Measurements from ENCODE around the gene ZSCAN31. TPM values are rescaled to one million over a fixed set of nuclear protein-coding genes. Genes with fewer than 3 reads are reported as not detected.

ZSCAN31 gene
- polyA plus RNA-seq, 1 of the 3 experiments (the other 2 are of a cell fraction) = 1.9 TPM

DNA sequence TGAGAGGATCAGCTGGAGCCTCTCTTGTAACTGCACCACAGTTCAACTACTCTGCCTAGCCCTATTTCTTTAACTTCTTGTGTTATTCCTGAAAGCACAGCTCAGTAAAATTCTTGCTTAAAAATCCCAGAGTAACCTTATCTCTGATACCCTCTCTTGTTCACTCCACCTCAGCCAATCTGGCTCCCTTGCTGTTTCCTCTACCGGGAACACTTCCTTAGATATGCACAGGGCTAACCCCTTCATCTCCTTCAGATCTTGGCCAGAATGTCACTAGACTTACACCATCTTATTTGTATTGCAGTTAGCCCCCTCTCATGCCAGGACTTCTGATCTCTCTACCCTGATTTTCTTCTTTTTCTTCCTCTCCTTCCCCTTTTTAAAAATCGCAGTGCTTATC is 11.2 kb upstream of the ZSCAN31 start:
- peaks cover 0 to 6% of the 10 kb centered on the region in 2 experiments; a peak in 3 of 4 replicates for H3K4me1 ChIP-seq (ENCODE audit: control insufficient read depth in 1 of 2, insufficient read depth in 2 of 2, low read depth in 1 of 2, low read length in 1 of 2)
- peaks cover 23% of the 10 kb centered on the region for H3K79me2 ChIP-seq (ENCODE audit: insufficient read depth)
- no peak overlapping the region for H2AFZ ChIP-seq (ENCODE audit: low read depth)
- DNase-seq = no peak
- H3K4me2 ChIP-seq = no peak overlapping the region
- no peak for TF ChIP-seq FOXM1 (IDR thresholded peaks at IDR 0.05; ENCODE audit: low read depth)
- no peak overlapping the region for H3K4me3 ChIP-seq (ENCODE audit: low read depth in 2 of 2, low read length in 1 of 2)
- 27% methylated on average over 2 of the region's 2 CpGs for WGBS (ENCODE audit: low lambda C conversion rate)
- peaks cover 4% of the 10 kb centered on the region for H3F3A ChIP-seq (replicated peaks; ENCODE audit: insufficient read depth)
- no peak overlapping the region for H3K9ac ChIP-seq
- no peaks in the 10 kb centered on the region for H3K9me2 ChIP-seq
- H3K9me3 ChIP-seq = no peaks in the 10 kb centered on the region
- no peaks in the 10 kb centered on the region for H3K36me3 ChIP-seq (replicated peaks in 1 of 2; ENCODE audit: control insufficient read depth in 1 of 2, insufficient read depth in 2 of 2, low read length in 1 of 2)
- no peak overlapping the region for H3K27ac ChIP-seq (ENCODE audit: low read depth in 2 of 2, low read length in 1 of 2)
- ChIA-PET CTCF (interaction anchor here (1.5 to 2.1 kb wide), 2 partner anchors 10 to 64 kb away, joined by 3 to 8 read pairs; no protein-coding TSS in a partner anchor), POLR2A (no interaction called here)
- no peaks in the 10 kb centered on the region for H4K20me1 ChIP-seq (ENCODE audit: insufficient read depth)
- H3K27me3 ChIP-seq (ENCODE audit: insufficient read depth) = peaks cover 6% of the 10 kb centered on the region; the same call in 1 of the 2 replicates

DNA sequence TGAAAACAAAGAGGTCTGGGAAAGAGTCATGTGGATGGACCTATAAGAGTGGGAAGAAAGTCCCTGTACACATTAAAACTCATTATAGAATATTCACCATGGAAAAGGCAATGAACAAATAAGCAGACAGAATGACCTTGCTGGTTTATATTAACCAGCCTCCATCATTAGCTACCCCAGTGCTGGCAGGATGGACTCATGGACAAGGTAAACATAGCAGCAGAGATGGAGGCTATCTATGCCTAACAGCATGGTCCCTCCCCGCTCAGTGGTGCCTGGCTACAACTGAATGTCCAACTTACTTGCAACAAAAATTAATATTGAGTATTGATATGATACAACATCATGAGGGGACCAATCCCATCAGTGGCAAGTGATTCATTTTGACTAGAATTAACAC is 9.3 kb upstream of the ZSCAN31 start:
- 78% methylated on average over 1 of the region's 1 CpG for WGBS (ENCODE audit: low lambda C conversion rate)
- Histone ChIP-seq H3K36me3 (replicated peaks in 1 of 2; ENCODE audit: control insufficient read depth in 1 of 2, insufficient read depth in 2 of 2, low read length in 1 of 2) (no peaks in the 10 kb centered on the region), H3K4me2 (no peak overlapping the region), H2AFZ (ENCODE audit: low read depth) (no peak overlapping the region), H3F3A (replicated peaks; ENCODE audit: insufficient read depth) (peaks cover 4% of the 10 kb centered on the region), H3K9me3 (no peaks in the 10 kb centered on the region), H3K27me3 (ENCODE audit: insufficient read depth) (peaks cover 6% of the 10 kb centered on the region; the same call in 1 of the 2 replicates), H3K79me2 (ENCODE audit: insufficient read depth) (peaks cover 4% of the 10 kb centered on the region; the same call in 1 of the 2 replicates), H3K9me2 (no peaks in the 10 kb centered on the region), H4K20me1 (ENCODE audit: insufficient read depth) (no peaks in the 10 kb centered on the region), H3K4me1 (ENCODE audit: control insufficient read depth in 1 of 2, insufficient read depth in 2 of 2, low read depth in 1 of 2, low read length in 1 of 2) (no peaks in the 10 kb centered on the region; a peak in 1 of 4 replicates), H3K27ac (ENCODE audit: low read depth in 2 of 2, low read length in 1 of 2) (no peak overlapping the region), H3K9ac (no peak overlapping the region), H3K4me3 (ENCODE audit: low read depth in 2 of 2, low read length in 1 of 2) (no peak overlapping the region)
- DNase-seq = no peak
- POLR2A ChIA-PET = interaction anchor here (1.0 kb wide), 1 partner anchor 13 kb away, joined by 3 read pairs; no protein-coding TSS in a partner anchor
- TF ChIP-seq MXI1 (IDR thresholded peaks at IDR 0.05; ENCODE audit: low read depth, low read length) (no peak), GABPA (IDR thresholded peaks at IDR 0.05; ENCODE audit: low read depth) (no peak), RCOR1 (IDR thresholded peaks at IDR 0.05; ENCODE audit: low read length) (no peak)
- CTCF ChIA-PET = interaction anchor here (0.6 kb wide), 1 partner anchor 78 kb away, joined by 3 read pairs; the partner anchor contains the start of gene ZSCAN26

DNA sequence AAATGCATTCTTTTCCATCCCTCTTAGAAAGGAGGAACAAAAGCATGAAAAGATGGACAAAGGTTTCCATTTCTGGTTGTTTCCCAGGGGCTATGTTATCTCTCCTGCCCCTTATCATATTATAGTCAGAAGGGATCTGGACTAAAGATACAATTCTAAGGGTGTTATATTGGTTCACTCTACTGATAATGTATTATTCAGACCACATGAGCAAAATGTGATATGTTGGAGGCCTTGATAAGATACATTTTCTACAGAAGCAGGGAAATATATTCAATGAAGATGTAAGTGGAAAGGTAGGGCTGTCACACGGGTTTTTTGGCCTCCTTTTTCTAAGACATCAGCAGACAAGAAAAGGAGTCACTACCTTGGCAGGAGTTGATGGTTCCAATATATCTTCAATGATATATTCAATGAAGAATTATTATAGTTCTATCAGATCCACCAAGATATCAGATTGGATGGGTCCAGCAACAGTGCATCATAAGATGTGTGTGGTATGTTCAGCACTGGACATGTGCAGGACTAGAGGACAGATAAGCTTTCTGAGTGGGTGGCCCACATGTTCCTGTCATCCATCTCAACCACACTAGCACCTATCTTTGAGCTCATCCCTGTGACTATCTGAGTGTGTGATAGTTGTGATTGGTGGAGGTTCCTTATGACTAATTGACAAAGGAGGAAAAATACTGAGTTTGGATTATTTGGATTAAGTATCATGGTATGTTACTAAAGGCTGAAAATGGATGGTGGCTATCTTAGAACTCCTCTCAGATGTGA is 8.1 kb upstream of the ZSCAN31 start:
- H2AFZ ChIP-seq (ENCODE audit: low read depth) = no peak overlapping the region
- peaks cover 4% of the 10 kb centered on the region for H3F3A ChIP-seq (replicated peaks; ENCODE audit: insufficient read depth)
- H3K9me2 ChIP-seq = no peaks in the 10 kb centered on the region
- H3K27ac ChIP-seq (ENCODE audit: low read depth in 2 of 2, low read length in 1 of 2) = no peak overlapping the region
- no peaks in the 10 kb centered on the region for H3K9me3 ChIP-seq
- ChIA-PET POLR2A (interaction anchor here (1.1 kb wide), 1 partner anchor 9 kb away, joined by 3 read pairs; no protein-coding TSS in a partner anchor), CTCF (no interaction called here)
- no peaks in the 10 kb centered on the region for H4K20me1 ChIP-seq (ENCODE audit: insufficient read depth)
- no peaks in the 10 kb centered on the region for H3K79me2 ChIP-seq (ENCODE audit: insufficient read depth)
- WGBS (ENCODE audit: low lambda C conversion rate) = 7% methylated on average over 1 of the region's 1 CpG
- no peaks in the 10 kb centered on the region for H3K36me3 ChIP-seq (replicated peaks in 1 of 2; ENCODE audit: control insufficient read depth in 1 of 2, insufficient read depth in 2 of 2, low read length in 1 of 2)
- H3K9ac ChIP-seq = no peak overlapping the region
- H3K27me3 ChIP-seq (ENCODE audit: insufficient read depth) = peaks cover 6% of the 10 kb centered on the region; the same call in 1 of the 2 replicates
- TF ChIP-seq RFX5 (IDR thresholded peaks at IDR 0.05; ENCODE audit: low read length) (no peak), JUND (IDR thresholded peaks at IDR 0.05) (no peak)
- H3K4me1 ChIP-seq (ENCODE audit: control insufficient read depth in 1 of 2, insufficient read depth in 2 of 2, low read depth in 1 of 2, low read length in 1 of 2) = no peaks in the 10 kb centered on the region
- H3K4me3 ChIP-seq (ENCODE audit: low read depth in 2 of 2, low read length in 1 of 2) = no peak overlapping the region
- no peak for DNase-seq
- no peak overlapping the region for H3K4me2 ChIP-seq
